Thoracic aorta (tissue), 2 donors: ENCODE data around the gene POLR3F. TPM values are rescaled to one million over a fixed set of nuclear protein-coding genes. Genes with fewer than 3 reads are reported as not detected.
A peak's percentile ranks its signal among the peaks of the same experiment; 100 is the strongest.
"Not testable (repeated sequence)": the region's sequence is repeated elsewhere in the genome, so short reads cannot be mapped to it uniquely, and the experiment has no call there.

Source experiments
- ATAC-seq: fragments of 150-250 bp; one replicate; pipeline ENCODE4 v1.8.0; 2017; ENCODE audit warnings: low read depth; ENCODE audit not compliant: insufficient number of reproducible peaks, low FRiP score
- DNase-seq: peaks from one replicate; pipeline ENCODE4 v3.0.0-alpha.2; 2020; ENCODE audit warnings: low spot score
- H3K27ac ChIP-seq, 2 donors: fragments of 200-600 bp; sonication (generic); 1 replicate in 1 of 2; 2 replicates in 1 of 2; pipeline ENCODE4 v1.5.1; 2016; ENCODE audit warnings: mild to moderate bottlenecking in 2 of 2, moderate library complexity in 2 of 2
- H3K27me3 ChIP-seq: fragments of 200-600 bp; sonication (generic); replicated peaks from 2 replicates; pipeline ENCODE4 v1.6.0; 2016; ENCODE audit warnings: mild to moderate bottlenecking; ENCODE audit not compliant: insufficient read depth
- H3K36me3 ChIP-seq: fragments of 200-600 bp; sonication (generic); one replicate; pipeline ENCODE4 v1.5.1; 2016
- H3K4me1 ChIP-seq, 2 donors: fragments of 200-600 bp; sonication (generic); 1 replicate in 1 of 2; 2 replicates in 1 of 2; pipeline versions ENCODE4 v1.5.1 to v1.6.0; 2016; ENCODE audit warnings: low read depth in 2 of 2, mild to moderate bottlenecking in 1 of 2; ENCODE audit not compliant: control insufficient read depth in 1 of 2
- H3K4me3 ChIP-seq: fragments of 200-600 bp; sonication (generic); 2 replicates; pipeline ENCODE4 v1.5.1; 2016; ENCODE audit warnings: mild to moderate bottlenecking
- H3K9me3 ChIP-seq: fragments of 200-600 bp; sonication (generic); 2 replicates; pipeline ENCODE4 v1.5.1; 2016
- CTCF ChIP-seq: fragments of 200-600 bp; sonication (generic); IDR thresholded peaks from one replicate; pipeline ENCODE4 v1.5.1; 2019; ENCODE audit warnings: antibody characterized with exemption
- total RNA-seq, 2 donors: library from RNA; depleted of rRNA; stranded (reverse); fragments of >200 nt; gene quantifications; one replicate each; pipeline versions ENCODE4 v1.1.0 to v1.2.3, GENCODE V29; 2016

Gene POLR3F
- total RNA-seq, 2 donors from 2014 or later: 9.1 to 17.1 TPM

- Histone ChIP-seq H3K4me1 (no peaks in the 10 kb centered on the region), H3K4me3 (no peak overlapping the region), H3K27me3 (no peaks in the 10 kb centered on the region), H3K27ac (no peak overlapping the region), H3K9me3 (no peaks in the 10 kb centered on the region), H3K36me3 (peaks cover 31% of the 10 kb centered on the region)
- no peak for TF ChIP-seq CTCF
- ATAC-seq (no peak), DNase-seq (no peak)
Observed at GRCh38 chr20:18481596-18481995, 14.4 kb downstream of the POLR3F start.

GRCh38 chr20:18488301-18488700 is 21.1 kb downstream of the POLR3F start:
- Histone ChIP-seq H3K36me3 (peaks cover 29% of the 10 kb centered on the region), H3K4me1 (no peaks in the 10 kb centered on the region), H3K4me3 (no peak overlapping the region), H3K27me3 (no peaks in the 10 kb centered on the region), H3K9me3 (no peaks in the 10 kb centered on the region), H3K27ac (no peak overlapping the region)
- DNase-seq (no peak), ATAC-seq (no peak)
- TF ChIP-seq CTCF: no peak

GRCh38 chr20:18496042-18496441 is 28.9 kb downstream of the POLR3F start:
- Histone ChIP-seq H3K4me1 (peaks cover 7 to 12% of the 10 kb centered on the region in 2 donors), H3K27me3 (no peaks in the 10 kb centered on the region), H3K4me3 (peak overlapping the region; percentile 84), H3K36me3 (no peaks in the 10 kb centered on the region), H3K27ac (peak overlapping the region in 1 of 2 donors; percentile 52), H3K9me3 (no peaks in the 10 kb centered on the region)
- ATAC-seq (no peak), DNase-seq (no peak)
- no peak for TF ChIP-seq CTCF

GRCh38 chr20:18496740-18497592 is 29.8 kb downstream of the POLR3F start, which contains the start of gene RBBP9:
Gene RBBP9 (minus strand): TSS chr20:18497225. CDS start chr20:18497167, 58 bp downstream.
- Histone ChIP-seq H3K4me3 (peak within 1 kb of the TSS; percentile 84), H3K27me3 (no peaks in the 10 kb centered on the region), H3K27ac (peak within 1 kb of the TSS; percentile 42 to 52), H3K4me1 (peaks cover 7 to 12% of the 10 kb centered on the region in 2 donors), H3K36me3 (no peaks in the 10 kb centered on the region), H3K9me3 (no peaks in the 10 kb centered on the region)
- no peak for ATAC-seq
- TF ChIP-seq CTCF: no peak
- DNase-seq: peak; percentile 37

- ATAC-seq (no peak), DNase-seq (no peak)
- Histone ChIP-seq H3K36me3 (no peaks in the 10 kb centered on the region), H3K27ac (peak overlapping the region; percentile 42 to 52), H3K9me3 (no peaks in the 10 kb centered on the region), H3K27me3 (no peaks in the 10 kb centered on the region), H3K4me3 (peak overlapping the region; percentile 84), H3K4me1 (peaks cover 7 to 12% of the 10 kb centered on the region in 2 donors)
- TF ChIP-seq CTCF: no peak
Observed at GRCh38 chr20:18497603-18498002, 30.4 kb downstream of the POLR3F start.

GRCh38 chr20:18501672-18502071 is 34.5 kb downstream of the POLR3F start:
- DNase-seq, H3K27me3 ChIP-seq, H3K9me3 ChIP-seq, ATAC-seq, H3K36me3 ChIP-seq, H3K27ac ChIP-seq, H3K4me3 ChIP-seq, H3K4me1 ChIP-seq: not testable (repeated sequence)
